NOMO-1 (cell line): Measurements from ENCODE around the gene RALGPS1.

ENCODE experiments used
- DNase-seq, 2 experiments: peaks; one replicate each; lab custom pipeline; 2025; ENCODE audit not compliant: unreplicated experiment in 2 of 2; lab: John Stamatoyannopoulos, UW

Gene RALGPS1

GRCh38 chr9:126914458-126915280 is at the start of gene RALGPS1:
RALGPS1 (plus strand) TSS chr9:126914782; CDS start chr9:126962290, 47,508 bp downstream.
- peak; percentile 94 to 96 for DNase-seq

GRCh38 chr9:126869368-126869767 is 45.2 kb upstream of the RALGPS1 start:
- DNase-seq: no peak

GRCh38 chr9:126872516-126872915 is 42.1 kb upstream of the RALGPS1 start:
- no peak for DNase-seq

- DNase-seq: no peak
These were observed 39.9 kb upstream of the RALGPS1 start for GRCh38 chr9:126874546-126875314.

GRCh38 chr9:126875756-126876510 is 38.6 kb upstream of the RALGPS1 start:
- DNase-seq: no peak

- no peak for DNase-seq
These were observed 38.1 kb upstream of the RALGPS1 start for GRCh38 chr9:126876531-126876930.

- no peak for DNase-seq
These were observed 37.2 kb upstream of the RALGPS1 start for GRCh38 chr9:126877418-126877817.

- DNase-seq: no peak
These were observed 35.3 kb upstream of the RALGPS1 start for GRCh38 chr9:126879288-126879687.

- no peak for DNase-seq
These were observed 34.2 kb upstream of the RALGPS1 start for GRCh38 chr9:126880226-126880946.

GRCh38 chr9:126880947-126881332 is 33.6 kb upstream of the RALGPS1 start:
- DNase-seq: no peak

- DNase-seq: no peak
These were observed 31.8 kb upstream of the RALGPS1 start for GRCh38 chr9:126882746-126883145.

- DNase-seq: no peak
These were observed 30.9 kb upstream of the RALGPS1 start for GRCh38 chr9:126883636-126884035.

GRCh38 chr9:126885131-126885641 is 29.4 kb upstream of the RALGPS1 start:
- DNase-seq: peak in 1 of 2 experiments; percentile 11

GRCh38 chr9:126886034-126886822 is 28.4 kb upstream of the RALGPS1 start:
- no peak for DNase-seq

GRCh38 chr9:126886897-126887296 is 27.7 kb upstream of the RALGPS1 start:
- DNase-seq: no peak

- DNase-seq: no peak
These were observed 22.9 kb upstream of the RALGPS1 start for GRCh38 chr9:126891676-126892075.

GRCh38 chr9:126893079-126893478 is 21.5 kb upstream of the RALGPS1 start:
- peak in 1 of 2 experiments; percentile 9 for DNase-seq

GRCh38 chr9:126894052-126894603 is 20.5 kb upstream of the RALGPS1 start:
- DNase-seq: no peak

GRCh38 chr9:126902210-126902609 is 12.4 kb upstream of the RALGPS1 start:
- DNase-seq: no peak
